22Rv1 (cell line): ENCODE measurements around the gene TAS2R60.

ENCODE experiments used
- CTCF ChIP-seq: fragments of 450-650 bp; IDR thresholded peaks from 2 replicates; pipeline ENCODE4 v1.5.1; 2017; ENCODE audit warnings: mild to moderate bottlenecking
- ZFX ChIP-seq: fragments of 450-650 bp; IDR thresholded peaks from 2 replicates; pipeline ENCODE4 v1.6.1; 2017; ENCODE audit warnings: antibody characterized with exemption, borderline replicate concordance

- TF ChIP-seq CTCF: no peak
- no peak for TF ChIP-seq ZFX
Measured at GRCh38 chr7:143455942-143456341, 12.7 kb downstream of the TAS2R60 start.
